HG03159 (cell line): ENCODE measurements around the gene SF3B6.
"Not testable (repeated sequence)": the region's sequence is repeated elsewhere in the genome, so short reads cannot be mapped to it uniquely, and the experiment has no call there.

Experiments used
- ATAC-seq: cut with Tn5 transposase; IDR thresholded peaks from one replicate; pipeline ENCODE4 v1.9.1; 2021; ENCODE audit warnings: mild to moderate bottlenecking, moderate library complexity; ENCODE audit not compliant: unreplicated experiment

Gene SF3B6

GRCh38 chr2:24054366-24055010 lies 21.6 kb downstream of the SF3B6 start:
- ATAC-seq, result no peak

DNA sequence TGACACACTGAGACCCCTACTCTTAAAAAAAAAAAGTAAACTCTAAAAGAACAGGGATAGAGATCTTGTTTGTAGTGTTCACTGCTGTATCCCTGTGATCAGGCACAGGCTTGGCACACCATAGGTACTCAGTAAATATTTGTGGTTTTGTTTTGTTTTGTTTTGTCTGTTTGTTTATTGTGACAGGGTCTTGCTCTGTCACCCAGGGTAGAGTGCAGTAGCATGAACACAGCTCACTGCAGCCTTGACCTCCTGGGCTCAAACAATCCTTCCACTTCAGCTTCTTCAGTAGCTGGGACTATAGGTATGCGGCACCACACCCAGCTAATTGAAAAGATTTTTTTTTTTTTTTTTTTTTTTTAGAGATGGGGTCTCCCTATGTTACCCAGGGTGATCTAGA lies 23.2 kb downstream of the SF3B6 start:
- ATAC-seq, result no peak

- no peak for ATAC-seq
Observed at GRCh38 chr2:24051833-24052232, 24.3 kb downstream of the SF3B6 start.

DNA sequence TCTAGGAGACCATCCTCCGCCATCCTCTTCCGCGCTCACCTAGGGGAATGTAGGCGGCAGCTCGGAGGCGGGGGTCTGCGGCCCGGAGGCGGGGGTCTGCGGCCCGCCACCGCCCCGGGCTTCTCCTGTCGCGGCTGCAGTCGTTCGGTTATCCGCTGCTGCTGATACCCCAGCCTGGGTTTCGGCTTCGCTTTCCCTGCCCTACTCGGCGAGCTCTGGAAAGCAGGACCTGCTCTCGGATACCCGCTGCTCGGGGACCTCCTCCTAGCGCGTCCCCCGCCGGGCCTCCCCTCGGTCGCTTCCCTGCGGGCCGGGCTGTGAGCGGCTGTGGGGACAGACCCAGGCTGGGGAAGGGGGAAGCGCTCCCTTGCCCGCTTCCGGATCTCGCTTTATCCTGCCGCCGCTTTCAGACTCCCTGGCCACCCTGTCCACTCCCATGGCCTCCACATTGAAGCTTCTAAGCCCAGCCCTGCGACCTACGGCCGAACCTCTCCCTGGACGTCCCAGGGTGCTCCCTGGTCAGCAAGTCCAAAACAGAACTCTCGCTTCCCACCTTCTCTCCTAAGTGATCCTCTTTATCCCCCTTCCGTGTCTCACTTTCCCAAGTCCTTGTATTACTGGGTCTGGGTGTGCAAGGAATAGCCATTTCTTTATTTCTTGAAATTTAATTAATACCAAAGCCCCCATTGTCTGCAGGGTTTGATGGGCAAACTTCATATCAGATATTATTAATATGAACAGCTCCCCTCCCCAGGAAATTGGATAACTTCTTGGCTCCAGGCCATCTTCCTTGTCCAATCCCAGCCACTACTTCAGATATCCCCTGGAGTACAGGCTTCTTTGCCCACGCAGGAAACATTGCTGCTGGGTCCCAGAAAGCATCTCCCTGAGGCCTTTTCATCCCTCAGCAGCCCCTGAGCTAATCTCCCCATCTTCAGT lies 25.8 kb downstream of the SF3B6 start:
- no peak for ATAC-seq

GRCh38 chr2:24049485-24050021 lies 26.6 kb downstream of the SF3B6 start, which contains the start of gene FKBP1B:
Gene FKBP1B (plus strand): TSS chr2:24049741. CDS start chr2:24049850, 109 bp downstream.
- ATAC-seq, result no peak

DNA sequence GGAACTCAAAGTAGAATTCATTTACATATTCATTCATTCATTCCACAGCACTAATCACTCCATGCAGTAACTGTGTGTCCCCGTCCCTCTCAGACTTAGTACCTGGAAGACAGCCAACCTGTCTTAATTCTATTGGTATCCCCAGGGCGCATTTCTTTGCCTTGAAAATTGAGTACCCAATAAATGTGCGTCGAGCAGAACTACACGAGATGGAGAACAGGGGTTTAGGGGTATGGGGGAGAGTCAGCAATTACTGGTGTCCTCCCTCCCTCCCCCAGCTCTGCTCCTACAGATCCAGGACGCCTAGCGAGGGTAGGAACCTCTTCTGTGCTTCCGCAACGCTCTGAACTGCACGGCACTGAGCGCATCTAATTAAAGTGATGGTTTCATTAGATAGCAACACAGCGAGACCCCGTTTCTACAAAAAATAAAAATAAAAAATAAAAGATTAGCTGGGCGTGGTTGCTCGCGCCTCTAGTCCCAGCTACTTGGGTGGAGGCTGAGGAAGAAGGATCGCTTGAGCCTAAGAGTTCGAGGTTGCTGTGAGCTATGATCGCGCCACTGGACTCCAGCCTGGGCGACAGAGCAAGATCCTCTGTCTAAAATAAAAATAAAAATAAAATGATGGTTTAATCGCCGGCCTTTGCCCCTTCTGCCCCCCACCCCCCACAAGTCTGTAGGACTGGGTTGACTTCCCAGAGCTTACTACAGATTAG lies 27.2 kb downstream of the SF3B6 start:
- ATAC-seq, result no peak

GRCh38 chr2:24047703-24048033 lies 28.5 kb downstream of the SF3B6 start:
- no peak for ATAC-seq

- peak; percentile 100 for ATAC-seq
Observed at GRCh38 chr2:24046930-24047702, 29.0 kb downstream of the SF3B6 start, which contains the start of gene WDCP. Gene WDCP (minus strand): TSS chr2:24047391. CDS start chr2:24039494, 7,897 bp downstream.

DNA sequence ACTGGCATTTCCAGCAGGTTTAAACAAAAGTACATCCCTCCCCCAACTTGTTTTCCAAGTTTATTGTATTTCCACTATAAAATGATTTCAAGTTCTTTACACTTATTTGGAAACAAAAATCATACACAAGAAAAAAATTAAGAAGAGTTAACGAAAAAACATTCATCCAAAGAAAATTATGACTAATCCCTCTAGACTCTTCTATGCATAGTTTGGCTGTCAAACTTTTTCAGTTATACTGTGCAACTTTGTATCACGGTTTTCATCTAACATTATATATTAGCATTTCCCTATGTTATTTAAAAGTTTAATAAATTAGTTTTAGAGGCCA lies 29.6 kb downstream of the SF3B6 start:
- no peak for ATAC-seq

DNA sequence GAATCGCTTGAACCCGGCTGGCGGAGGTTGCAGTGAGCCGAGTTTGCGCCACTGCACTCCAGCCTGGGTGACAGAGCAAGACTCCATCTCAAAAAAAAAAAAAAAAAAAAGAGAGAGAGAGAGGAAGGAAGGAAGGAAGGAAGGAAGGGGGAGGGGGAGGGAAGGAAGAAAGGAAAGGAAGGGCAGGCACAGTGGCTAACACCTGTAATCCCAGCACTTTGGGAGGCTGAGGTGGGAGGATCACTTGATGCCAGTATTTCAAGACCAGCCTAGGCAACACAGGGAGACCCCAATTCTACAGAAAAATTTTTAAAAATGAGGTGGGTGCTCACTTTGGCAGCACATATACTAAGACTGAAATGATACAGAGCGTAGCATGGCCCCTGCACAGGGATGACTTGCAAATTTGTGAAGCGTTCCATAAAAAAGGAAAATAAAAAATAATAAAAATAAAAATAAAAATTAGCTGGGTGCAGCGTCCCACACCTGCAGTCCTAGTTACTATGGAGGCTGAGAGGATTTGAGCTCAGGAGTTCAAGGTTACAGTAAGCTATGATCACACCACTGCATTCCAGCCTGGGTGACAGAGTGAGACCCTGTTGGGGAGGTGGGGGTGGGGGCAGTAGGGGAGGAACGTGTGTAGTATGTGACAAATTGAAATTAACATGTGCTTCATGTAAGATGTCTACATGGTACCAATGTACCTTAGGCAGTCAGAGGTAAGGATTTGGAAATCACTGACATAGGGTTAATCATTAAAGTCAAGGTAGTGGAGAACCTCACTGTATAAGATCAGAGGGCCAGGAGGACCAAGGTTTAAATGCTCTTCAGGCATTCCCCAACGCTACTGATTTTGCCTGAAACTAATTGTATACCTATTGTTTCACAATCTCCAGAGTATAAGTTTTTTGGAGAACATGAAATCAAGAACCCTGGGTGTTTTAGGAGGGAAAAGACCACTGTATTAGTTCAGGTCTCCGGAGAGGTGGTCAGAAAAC lies 30.3 kb downstream of the SF3B6 start:
- ATAC-seq, result no peak

DNA sequence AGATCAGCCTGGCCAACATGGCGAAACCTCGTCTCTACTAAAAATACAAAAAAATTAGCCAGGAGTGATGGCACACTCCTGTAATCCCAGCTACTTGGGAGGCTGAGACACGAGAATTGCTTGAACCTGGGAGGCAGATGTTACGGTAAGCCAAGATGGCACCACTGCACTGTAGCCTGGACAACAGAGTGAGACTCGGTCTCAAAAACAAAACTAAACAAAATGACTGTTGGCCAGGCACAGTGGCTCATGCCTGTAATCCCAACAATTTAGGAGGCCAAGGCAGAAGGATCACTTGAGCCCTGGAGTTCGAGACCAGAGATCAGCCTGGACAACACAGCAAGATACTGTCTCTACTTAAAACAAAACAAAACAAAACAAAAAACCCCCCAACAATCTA lies 33.0 kb downstream of the SF3B6 start:
- not testable (repeated sequence) for ATAC-seq

- no peak for ATAC-seq
Observed at GRCh38 chr2:24040511-24040910, 35.6 kb downstream of the SF3B6 start.

DNA sequence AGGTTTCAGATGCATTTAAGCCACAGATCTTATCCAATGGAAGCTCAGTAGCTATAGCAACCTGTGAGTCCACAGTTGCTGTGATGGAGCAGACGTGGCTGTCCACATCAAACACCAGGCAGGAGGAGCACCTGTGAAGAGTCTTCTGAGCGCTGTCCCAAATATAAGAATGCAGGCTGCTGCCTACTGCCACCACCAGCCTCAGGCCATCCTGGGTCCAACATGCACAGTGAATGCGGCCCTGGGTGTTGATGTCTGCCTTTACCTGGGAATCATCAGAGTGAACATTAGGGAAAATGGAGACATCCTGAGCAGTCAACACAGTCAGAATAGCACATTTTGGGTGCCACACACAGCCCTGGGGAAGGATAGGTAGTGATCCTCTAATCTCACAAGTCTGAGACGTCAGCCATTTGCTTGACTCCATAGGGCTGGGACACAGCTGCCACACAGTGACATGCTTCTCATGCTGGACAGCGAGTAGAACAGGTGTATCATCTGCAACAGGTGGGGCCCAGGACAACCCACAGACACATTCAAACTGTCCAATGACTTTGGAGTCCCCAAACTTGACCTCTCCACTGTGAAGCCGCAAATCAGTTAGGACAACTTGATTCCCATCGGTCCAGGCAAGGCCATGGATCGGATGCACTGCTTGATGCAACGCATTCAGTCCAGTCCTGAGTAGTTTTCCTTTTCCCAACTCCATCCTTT lies 37.2 kb downstream of the SF3B6 start:
- ATAC-seq, result no peak

DNA sequence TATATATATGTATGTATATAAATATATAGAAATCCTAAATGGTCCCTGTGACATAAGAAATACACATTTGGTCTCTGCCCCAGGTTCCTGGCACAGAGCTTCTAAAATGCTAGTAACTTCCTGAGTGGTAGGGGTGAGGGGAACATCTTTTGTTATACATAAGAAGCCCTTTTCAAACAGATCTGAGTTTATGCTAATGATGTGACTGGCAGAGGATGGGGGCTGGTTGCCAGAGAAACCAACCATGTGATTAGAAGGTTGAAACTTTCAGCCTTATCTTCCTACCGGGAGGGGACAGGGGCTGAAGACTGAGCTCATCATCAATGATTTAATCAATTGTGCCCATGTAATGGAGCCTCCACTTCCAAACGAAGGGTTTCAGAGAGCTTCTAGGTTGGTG lies 49.9 kb downstream of the SF3B6 start:
- ATAC-seq, result no peak

DNA sequence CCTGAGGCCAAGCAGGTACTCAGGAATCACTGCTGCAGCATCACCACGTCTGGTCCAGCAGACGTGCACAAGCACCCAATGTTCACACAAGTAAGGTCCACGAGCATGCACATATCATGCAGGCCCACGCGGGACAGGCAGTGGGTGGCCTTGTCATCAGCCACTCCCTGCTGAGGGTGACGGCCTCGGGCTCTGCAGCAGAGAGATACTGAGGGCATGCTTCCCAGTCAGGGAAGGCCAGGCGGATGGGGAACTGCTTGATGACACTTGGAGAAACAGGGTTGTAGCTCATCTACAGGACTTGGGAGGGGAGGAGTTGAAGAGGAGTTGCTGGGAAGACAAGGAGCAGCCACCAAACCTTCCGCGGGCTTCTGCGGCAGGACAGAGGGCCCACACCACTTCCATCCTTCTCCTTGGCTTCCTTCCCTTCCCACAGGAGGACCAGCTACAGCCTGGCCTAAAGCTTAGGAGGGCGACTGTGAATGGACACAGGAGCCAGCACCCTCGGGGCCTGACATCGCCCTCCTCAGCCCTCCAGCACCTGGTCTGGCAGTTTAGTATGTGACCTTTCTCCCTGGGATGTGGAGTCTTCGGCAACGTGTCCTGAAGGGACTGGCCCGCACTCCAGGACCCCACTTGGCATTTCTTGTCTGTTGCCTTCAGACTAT lies 51.0 kb downstream of the SF3B6 start:
- ATAC-seq, result no peak

- no peak for ATAC-seq
Observed at GRCh38 chr2:24024018-24024417, 52.1 kb downstream of the SF3B6 start.

- no peak for ATAC-seq
Observed at GRCh38 chr2:24022975-24023575, 53.1 kb downstream of the SF3B6 start.
